T47D (cell line): Measurements from ENCODE around the gene PEX26.
"Not testable (repeated sequence)": the region's sequence is repeated elsewhere in the genome, so short reads cannot be mapped to it uniquely, and the experiment has no call there.

Experiments used
- DNase-seq, 2 experiments: peaks; one replicate each; pipeline versions ENCODE4 v3.0.0 to v3.0.0-alpha.2; 2011 to 2012; ENCODE audit warnings: low read depth in 1 of 2, low spot score in 1 of 2
- JUND ChIP-seq: IDR thresholded peaks from 2 replicates; pipeline ENCODE4 v1.6.1; 2012; ENCODE audit warnings: low read depth
- in situ Hi-C: cut with HindIII; loops from 2 replicates; pipeline ENCODE4 v1.10.0; 2016; ENCODE audit warnings: low sequenced_read_pairs, low pct_unique_long_range_greater_than_20kb

PEX26 gene

DNA sequence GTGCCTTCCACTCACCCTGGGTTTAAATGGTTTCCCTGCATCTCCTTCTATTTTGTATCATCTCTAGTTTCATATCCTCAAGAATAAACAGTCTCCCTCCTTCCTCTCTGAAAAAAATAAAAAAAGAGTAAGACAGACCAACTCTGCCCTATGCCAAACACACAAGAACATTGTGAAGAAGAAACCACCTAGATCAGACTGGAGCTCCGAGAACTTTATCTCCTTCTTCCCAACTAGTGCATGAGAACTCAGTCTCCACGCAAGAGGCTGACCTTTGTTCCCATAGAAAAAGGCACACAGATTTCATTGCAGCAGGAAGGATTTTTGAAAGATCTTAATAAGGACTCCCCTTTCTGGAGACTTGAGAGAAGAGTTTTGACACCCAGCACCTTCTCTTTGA lies 8.7 kb upstream of the PEX26 start:
- DNase-seq: no peak
- in situ Hi-C loops: no loop called here
- TF ChIP-seq JUND: no peak

DNA sequence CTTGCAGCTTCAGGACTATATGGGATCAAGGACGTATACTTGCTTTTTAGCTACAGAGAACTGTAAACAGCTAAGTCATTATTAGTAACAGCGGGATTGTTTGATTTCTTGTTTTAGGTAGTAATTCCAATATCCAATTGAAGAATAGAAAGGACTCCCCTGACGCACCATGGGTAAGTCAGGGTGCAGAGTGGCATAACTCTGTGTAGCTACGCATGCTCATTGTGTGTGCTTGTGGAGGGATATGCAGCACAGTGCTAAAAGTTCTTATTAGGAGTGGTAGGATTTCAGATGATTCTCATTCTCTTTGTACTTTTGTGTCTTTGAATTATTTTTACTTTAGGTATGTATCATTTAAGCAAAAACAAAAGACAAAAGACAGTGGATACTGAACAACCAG lies 7.7 kb upstream of the PEX26 start:
- no peak for TF ChIP-seq JUND
- no peak for DNase-seq
- in situ Hi-C loops: no loop called here

DNA sequence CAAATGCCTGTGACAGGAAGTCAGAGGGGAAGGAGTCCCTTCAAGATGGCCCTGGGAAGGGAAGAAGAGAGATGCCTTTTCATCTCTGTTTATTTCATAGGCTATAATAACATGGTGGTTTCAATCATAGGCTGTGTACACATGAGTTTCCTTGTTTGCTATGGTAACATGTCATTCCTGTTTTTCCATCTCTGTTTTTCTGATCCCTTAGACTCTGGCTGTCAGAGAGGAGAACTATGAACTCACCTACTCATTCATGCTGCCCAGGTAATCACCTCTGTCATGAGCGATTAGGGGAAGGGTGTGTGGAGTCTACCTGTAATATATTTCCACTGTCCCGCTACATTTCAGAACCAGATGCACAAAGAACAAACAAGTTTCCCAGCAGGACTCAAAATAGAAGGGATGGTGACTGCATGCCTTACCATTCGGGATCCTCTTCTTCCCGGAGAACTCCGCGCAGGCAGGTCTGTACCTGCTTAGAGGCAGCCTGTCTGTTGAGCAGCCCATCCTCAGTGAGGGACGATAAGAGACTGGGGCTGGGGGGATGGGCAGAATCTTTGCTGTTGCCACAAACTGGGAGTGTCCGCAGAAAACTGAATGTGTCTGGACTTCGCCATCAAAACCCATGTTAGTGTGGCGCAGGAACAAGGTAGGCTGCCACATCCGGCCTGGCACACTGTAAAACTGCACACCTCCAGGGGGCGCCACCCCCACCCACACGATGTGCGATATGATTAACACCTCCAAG lies 7.1 kb upstream of the PEX26 start:
- no peak for TF ChIP-seq JUND
- DNase-seq: peak in 1 of 2 experiments; percentile 75
- in situ Hi-C loops: no loop called here

DNA sequence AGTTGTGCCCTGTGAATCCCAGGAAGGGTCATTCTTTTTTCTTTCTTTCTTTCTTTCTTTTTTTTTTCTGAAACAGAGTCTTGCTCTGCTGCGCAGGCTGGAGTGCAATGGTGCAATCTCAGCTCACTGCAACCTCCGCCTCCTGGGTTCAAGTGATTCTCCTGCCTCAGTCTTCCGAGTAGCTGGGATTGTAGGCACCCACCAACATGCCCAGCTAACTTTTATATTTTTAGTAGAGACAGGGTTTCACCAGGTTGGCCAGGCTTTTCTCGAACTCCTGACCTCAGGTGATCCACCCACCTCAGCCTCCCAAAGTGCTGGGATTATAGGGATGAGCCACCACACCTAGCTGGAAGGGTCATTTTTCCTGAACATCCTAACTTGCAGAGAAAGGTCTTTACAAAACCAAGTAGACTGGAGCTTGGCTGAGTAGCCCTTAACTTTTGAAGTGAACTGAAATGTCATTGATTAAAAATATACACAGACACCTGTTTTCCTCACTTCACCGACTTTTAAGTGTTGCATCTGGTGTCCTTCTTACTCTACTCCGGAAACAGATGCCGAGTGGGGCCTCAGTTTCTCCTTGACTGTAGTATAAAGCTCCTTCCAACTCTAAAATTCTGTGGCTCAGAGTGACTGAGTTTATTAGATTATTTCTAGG lies 6.4 kb upstream of the PEX26 start:
- in situ Hi-C loops, DNase-seq: not testable (repeated sequence)

DNA sequence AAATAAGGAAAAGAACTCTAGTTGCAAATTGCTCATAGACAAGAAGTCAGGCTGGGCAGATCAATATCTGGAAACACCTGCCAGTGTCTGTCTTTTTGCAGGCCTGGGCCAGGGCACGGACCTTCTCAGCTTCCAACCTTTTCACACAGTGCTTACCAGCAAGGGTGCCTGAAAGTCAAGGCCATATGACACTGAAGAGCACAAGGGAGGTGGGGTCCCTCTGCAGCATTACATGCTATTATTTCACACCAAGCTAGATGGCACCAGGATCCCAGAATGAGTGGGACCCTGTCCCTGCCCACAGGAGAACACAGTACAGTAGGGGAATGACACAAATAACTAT lies 5.9 kb upstream of the PEX26 start:
- no peak for DNase-seq
- in situ Hi-C loops: no loop called here
- TF ChIP-seq JUND: no peak

DNA sequence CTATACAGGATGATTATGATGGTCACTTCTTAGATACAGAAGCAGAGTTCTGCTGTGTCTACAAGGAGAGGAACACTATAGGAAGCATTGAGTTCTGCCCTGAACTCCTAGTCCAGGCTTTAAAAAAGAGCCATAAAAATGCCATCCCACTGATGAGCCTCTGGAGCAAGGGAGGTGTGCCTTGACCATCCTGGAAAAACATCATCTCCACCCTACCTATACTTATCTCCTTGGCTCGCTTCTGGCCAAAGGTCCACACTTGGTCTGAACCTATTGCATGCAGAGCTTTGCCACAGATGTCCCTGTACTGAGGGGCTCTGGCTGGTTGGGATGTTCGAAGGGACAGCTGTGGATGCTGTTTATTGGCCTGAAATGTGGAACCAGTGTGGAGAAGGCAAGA lies 4.3 kb upstream of the PEX26 start:
- DNase-seq: no peak
- in situ Hi-C loops: no loop called here
- TF ChIP-seq JUND: no peak

DNA sequence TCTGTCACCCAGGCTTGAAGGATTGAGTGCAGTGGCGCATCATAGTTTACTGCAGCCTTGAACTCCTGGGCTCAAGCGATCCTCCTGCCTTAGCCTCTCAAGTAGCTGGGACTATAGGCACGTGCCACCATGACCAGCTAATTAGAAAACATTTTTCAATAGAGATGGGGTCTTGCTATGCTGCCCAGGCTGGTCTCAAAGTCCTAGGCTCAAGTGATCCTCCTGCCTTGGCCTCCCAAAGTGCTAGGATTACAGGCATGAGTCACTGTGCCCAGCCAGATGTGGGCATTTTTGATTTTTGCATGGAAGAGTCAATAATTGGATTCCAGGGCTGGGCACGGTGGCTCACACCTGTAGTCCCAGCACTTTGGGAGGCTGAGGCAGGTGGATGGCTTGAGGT lies 3.9 kb upstream of the PEX26 start:
- in situ Hi-C loops, DNase-seq: not testable (repeated sequence)

DNA sequence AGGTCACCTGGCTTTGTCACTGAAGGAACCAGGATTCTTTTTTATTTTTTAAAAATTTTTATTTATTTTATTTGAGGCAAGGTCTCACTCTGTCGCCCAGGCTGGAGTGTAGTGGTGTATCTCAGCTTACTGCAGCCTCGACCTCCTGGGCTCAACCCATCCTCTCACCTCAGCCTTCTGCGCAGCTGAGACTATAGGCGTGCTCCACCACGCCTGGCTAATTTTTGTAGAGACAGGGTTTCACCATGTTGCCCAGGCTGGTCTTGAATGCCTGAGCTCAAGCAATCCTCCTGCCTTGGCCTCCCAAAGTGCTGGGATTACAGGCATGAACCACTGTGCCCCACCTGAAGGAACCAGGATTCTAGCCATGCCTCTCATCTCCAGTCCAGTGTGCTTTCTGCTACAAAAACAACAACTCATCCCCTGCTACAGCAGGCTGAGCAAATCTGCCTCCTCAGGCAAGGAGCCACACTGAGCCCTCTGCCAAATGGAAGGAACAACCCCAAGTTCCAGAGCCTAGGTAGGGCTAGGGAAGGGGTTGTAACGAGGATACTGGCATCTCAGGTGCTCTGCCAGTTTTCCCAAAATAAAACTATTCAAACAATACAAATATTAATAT lies 2.6 kb upstream of the PEX26 start:
- no peak for TF ChIP-seq JUND
- DNase-seq: no peak
- in situ Hi-C loops: no loop called here

DNA sequence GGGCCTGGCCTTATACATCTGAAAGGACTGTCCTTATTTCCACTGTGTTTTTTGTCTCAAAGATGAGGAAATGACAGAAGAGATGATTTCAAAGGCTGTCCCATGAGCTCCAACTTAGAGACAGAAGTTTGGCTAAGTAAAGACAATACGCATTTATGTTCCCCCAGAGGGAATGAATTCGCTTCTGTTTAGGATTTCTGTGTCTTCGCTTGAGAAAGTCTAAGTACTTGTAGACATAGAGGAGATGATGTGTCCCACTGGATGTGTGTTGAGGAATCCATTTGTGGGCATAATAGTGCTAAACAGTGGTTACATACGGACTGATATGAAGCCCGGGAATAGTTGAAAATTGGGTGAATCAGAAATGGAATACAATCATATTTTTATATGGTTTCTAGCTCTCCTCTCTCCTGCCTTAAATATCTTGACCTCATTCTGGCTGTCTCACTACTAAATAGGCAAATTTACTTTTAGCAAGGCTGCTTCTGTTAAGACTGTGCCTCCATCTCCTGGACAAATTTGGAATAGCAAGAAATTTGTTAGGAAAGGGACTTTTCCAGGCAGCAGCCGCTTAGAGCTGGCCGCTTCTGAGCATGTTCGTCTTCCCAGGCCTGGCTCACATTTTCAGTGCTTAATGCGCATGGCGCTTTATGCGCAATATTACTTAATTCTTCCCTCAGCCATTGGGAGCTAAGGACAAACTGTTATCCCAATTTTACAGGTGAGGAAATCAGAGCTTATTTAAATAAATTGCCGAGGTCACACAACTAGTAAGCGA lies 1.9 kb upstream of the PEX26 start:
- peak; percentile 17 to 85 for DNase-seq
- in situ Hi-C loops: no loop called here
- TF ChIP-seq JUND: no peak

DNA sequence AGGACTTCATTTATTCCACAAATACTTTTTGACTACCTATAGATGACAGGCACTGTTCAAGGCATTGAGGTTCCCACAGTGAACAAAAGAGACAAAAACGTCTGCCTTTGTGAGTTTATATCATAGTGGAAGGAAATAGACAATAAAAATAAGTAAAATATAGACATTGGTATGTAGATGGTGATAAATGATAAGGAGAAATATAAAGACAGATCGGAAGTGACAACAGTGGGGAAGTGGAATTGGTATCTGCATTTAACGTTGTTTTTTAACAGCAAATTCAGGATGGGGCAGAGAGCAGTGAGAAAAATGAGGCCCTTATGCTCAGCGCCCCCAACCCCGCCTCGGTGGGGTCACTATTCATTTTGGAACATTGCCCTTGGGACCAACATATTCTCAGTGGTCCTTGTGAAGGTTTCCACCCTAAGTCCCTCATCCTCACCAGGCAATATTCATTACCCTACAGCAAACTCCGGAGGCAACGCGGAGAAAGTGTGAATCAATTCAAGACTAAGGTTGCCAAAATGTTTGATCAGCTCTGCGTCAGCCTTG lies 627 bp upstream of the PEX26 start:
- DNase-seq: no peak
- in situ Hi-C loops: no loop called here
- no peak for TF ChIP-seq JUND

DNA sequence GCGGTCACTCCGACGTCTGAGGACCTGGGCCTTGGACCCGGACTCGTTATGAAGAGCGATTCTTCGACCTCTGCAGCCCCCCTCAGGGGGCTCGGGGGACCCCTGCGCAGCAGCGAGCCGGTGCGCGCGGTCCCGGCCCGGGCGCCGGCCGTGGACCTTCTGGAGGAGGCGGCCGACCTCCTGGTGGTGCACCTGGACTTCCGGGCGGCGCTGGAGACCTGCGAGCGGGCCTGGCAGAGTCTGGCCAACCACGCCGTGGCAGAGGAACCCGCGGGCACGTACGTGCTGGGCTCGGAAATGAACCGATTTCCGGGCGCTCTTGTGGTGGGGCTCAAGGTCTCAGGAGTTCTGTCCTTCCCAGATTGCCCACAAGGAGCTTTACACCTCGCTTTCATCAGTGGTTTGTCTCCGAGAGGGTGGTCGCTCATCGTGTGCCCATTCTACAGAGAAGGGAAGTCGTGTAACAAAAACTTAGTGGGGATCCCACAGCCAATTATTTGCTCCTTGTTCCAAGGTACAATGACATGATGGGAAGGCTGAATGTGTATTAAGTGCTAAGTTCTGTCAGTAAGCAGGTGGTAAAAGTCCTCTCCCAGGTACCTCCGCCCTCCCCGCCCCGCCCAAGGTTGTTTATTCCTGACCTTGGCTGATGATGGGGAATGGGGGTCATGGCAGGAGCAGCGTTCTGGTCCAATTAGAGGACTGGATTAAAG lies 695 bp downstream of the PEX26 start:
- in situ Hi-C loops: no loop called here
- no peak for TF ChIP-seq JUND
- DNase-seq: peak in 1 of 2 experiments; percentile 29

DNA sequence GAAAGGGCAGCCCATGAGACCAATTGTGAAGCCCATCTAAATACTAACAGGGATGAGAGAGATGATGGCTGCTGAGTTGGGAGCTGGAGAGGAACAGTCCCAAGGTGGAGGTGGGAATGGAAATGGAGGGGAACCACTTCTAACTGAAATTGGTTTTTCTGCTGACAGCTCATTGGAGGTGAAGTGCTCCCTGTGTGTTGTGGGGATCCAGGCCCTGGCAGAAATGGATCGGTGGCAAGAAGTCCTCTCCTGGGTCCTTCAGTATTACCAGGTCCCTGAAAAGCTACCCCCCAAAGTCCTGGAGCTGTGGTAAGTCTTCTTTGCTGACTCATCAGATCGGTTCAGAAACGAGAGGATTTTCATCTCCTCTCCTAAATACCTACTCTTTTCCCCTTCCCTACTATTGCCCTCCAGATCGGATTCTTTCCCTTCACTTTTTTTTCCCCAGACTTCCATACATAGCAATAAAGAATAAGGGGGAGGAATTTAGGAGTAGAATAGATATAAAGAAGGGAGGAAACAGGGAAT lies 2.0 kb downstream of the PEX26 start:
- in situ Hi-C loops: no loop called here
- DNase-seq: no peak
- no peak for TF ChIP-seq JUND
